Measurements from ENCODE around the gene BRINP3.

The BRINP3 gene

DNA sequence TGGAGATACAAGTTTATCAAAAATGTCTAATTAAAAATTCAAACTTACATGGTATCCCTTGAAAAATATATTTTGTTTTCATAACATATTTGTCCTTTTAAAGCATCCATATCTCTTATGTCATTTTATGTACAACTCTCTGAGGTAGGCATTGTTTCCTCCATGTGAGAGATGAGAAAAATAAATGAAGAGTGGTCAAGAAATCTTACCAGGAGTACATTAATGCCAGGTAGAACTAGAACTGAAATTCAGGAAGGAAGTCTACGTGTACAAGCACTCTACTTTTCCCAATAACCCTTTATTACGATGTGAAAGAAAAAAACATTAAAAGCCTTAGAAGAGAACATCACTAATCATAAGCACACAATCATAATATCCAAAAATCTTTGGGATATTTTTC, 5.6 kb downstream of the BRINP3 start:
- Mint-ChIP-seq H3K4me3 (no peak overlapping the region), H3K4me1 (peaks cover 16% of the 10 kb centered on the region), H3K27ac (no peak overlapping the region), H3K27me3 (ENCODE audit: low read depth) (peaks cover 34% of the 10 kb centered on the region), H3K36me3 (ENCODE audit: low read depth) (no peaks in the 10 kb centered on the region), H3K9me3 (no peaks in the 10 kb centered on the region)
- TF ChIP-seq, protein P1, sequence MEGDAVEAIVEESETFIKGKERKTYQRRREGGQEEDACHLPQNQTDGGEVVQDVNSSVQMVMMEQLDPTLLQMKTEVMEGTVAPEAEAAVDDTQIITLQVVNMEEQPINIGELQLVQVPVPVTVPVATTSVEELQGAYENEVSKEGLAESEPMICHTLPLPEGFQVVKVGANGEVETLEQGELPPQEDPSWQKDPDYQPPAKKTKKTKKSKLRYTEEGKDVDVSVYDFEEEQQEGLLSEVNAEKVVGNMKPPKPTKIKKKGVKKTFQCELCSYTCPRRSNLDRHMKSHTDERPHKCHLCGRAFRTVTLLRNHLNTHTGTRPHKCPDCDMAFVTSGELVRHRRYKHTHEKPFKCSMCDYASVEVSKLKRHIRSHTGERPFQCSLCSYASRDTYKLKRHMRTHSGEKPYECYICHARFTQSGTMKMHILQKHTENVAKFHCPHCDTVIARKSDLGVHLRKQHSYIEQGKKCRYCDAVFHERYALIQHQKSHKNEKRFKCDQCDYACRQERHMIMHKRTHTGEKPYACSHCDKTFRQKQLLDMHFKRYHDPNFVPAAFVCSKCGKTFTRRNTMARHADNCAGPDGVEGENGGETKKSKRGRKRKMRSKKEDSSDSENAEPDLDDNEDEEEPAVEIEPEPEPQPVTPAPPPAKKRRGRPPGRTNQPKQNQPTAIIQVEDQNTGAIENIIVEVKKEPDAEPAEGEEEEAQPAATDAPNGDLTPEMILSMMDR (IDR thresholded peaks at IDR 0.05; ENCODE audit: unreplicated experiment in 3 of 3) = no peak

DNA sequence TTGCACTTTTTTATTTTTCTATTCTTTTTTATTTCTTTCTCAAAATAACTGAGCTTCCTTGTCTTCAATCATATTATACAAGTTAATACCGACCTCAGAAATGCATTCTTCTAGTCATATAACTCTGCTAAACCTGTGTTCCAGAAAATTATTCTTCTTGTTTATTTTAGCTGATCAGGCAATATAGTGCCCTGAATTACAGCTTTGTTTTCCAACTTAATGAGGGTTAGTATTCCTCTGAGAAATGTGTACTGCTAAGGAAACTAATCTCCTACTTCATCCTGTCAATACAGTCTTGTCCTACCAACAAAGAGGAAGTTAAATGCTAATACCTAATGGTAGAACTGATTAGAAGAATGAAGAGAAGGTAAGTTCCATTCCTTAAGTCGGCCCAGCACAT, 13.0 kb downstream of the BRINP3 start:
- H3K36me3 Mint-ChIP-seq (ENCODE audit: low read depth) = no peaks in the 10 kb centered on the region
- H3K4me1 Mint-ChIP-seq = no peaks in the 10 kb centered on the region
- TF ChIP-seq, protein P1 (IDR thresholded peaks at IDR 0.05; ENCODE audit: unreplicated experiment in 3 of 3) = no peak
- no peaks in the 10 kb centered on the region for H3K27me3 Mint-ChIP-seq (ENCODE audit: low read depth)
- no peak overlapping the region for H3K27ac Mint-ChIP-seq
- no peak overlapping the region for H3K4me3 Mint-ChIP-seq
- H3K9me3 Mint-ChIP-seq = no peaks in the 10 kb centered on the region

DNA sequence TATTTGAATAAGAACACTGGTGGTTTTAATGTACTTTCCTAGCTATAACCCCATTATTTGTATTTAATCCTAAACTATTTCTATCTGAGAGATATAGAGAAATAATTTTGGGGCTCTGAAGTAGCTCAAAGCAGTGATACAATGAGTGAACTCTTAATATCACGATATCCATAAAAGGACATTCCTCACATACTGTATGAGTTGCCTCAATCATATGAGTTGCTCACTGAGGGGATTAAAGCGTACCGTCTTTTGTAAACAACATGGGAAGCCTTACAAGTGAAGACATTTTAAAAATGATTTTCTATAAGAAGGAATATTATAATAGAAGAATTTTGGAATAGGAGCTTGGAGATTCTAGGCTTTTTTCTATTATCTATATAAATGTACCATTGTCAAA, 21.5 kb downstream of the BRINP3 start:
- Mint-ChIP-seq H3K9me3 (no peaks in the 10 kb centered on the region), H3K27me3 (ENCODE audit: low read depth) (no peaks in the 10 kb centered on the region), H3K27ac (no peak overlapping the region), H3K4me3 (no peak overlapping the region), H3K4me1 (no peaks in the 10 kb centered on the region), H3K36me3 (ENCODE audit: low read depth) (no peaks in the 10 kb centered on the region)
- TF ChIP-seq, protein P1 (IDR thresholded peaks at IDR 0.05; ENCODE audit: unreplicated experiment in 3 of 3) = no peak

DNA sequence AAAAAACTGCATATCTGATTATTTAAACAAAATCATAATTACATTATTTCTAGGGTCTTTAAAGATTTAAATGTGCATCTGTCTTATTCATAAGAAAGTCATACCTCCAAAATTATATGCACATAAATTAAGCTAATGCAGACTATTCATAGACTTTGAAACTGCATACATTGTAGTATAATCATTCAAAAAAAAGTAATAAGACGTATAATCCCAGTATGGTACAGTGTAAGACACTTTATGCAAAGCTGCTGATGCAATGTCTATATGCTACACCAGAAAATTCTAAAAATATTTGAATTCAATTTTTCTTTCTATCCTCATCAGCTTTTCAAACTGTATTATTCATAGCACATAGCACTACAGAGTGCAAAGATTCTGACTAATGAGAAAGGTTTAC, 22.0 kb downstream of the BRINP3 start:
- no peaks in the 10 kb centered on the region for H3K36me3 Mint-ChIP-seq (ENCODE audit: low read depth)
- TF ChIP-seq, protein P1 (IDR thresholded peaks at IDR 0.05; ENCODE audit: unreplicated experiment in 3 of 3) = no peak
- H3K27me3 Mint-ChIP-seq (ENCODE audit: low read depth) = no peaks in the 10 kb centered on the region
- no peak overlapping the region for H3K4me3 Mint-ChIP-seq
- no peaks in the 10 kb centered on the region for H3K4me1 Mint-ChIP-seq
- H3K27ac Mint-ChIP-seq = no peak overlapping the region
- no peaks in the 10 kb centered on the region for H3K9me3 Mint-ChIP-seq

DNA sequence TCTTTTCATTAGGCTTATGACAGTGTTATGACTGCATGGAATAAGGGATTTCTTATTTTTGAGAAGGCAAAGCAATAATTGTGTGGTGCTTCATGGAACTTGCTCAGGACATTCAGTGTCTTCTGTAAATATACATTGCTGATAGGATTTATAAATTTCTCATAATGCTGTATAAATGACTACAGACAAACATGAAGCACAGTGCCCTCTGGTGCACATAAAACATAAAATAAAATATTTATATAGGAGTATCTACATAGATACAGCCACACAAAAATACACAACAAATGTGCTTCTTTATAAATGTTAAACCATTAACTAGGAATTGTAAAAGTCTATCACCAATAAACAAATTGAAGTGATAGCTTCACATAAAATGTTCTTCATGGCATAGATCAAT, 24.1 kb downstream of the BRINP3 start:
- Mint-ChIP-seq H3K36me3 (ENCODE audit: low read depth) (no peaks in the 10 kb centered on the region), H3K9me3 (no peaks in the 10 kb centered on the region), H3K4me3 (no peak overlapping the region), H3K4me1 (no peaks in the 10 kb centered on the region), H3K27ac (no peak overlapping the region), H3K27me3 (ENCODE audit: low read depth) (no peaks in the 10 kb centered on the region)
- TF ChIP-seq, protein P1 (IDR thresholded peaks at IDR 0.05; ENCODE audit: unreplicated experiment in 3 of 3) = peak; percentile 22 to 27 (median 22)

DNA sequence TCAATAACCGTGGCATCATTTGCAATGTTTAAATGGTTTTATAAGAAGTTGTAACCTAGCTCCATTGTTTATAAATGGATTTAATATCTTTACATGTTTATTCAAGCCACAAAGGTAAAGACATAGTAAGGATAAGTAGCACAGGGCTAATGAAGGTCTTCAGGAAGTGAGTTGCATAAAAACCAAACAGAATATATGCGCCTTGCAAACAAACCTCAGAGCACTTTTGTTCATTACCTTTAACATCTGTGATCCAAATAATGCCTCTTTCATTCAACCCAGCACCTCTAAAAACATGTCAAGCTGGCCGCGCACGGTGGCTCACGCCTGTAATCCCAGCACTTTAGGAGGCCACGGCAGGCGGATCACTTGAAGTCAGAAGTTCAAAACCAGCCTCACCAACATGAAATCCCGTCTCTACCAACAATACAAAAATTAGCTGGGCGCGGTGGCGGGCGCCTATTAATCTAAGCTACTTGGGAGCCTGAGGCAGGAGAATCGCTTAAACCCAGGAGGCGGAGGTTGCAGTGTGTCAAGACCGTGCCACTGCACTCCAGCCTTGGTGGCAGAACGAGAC, 25.3 kb downstream of the BRINP3 start:
- TF ChIP-seq, protein P1 (IDR thresholded peaks at IDR 0.05; ENCODE audit: unreplicated experiment in 3 of 3) = no peak
- no peaks in the 10 kb centered on the region for H3K9me3 Mint-ChIP-seq
- no peak overlapping the region for H3K4me3 Mint-ChIP-seq
- no peak overlapping the region for H3K27ac Mint-ChIP-seq
- no peaks in the 10 kb centered on the region for H3K36me3 Mint-ChIP-seq (ENCODE audit: low read depth)
- no peaks in the 10 kb centered on the region for H3K4me1 Mint-ChIP-seq
- no peaks in the 10 kb centered on the region for H3K27me3 Mint-ChIP-seq (ENCODE audit: low read depth)

Data from nephron (organoid).